Lower leg skin (tissue), 4 donors: ENCODE data around the gene CADPS2. TPM values are rescaled to one million over a fixed set of nuclear protein-coding genes. Genes with fewer than 3 reads are reported as not detected.

ENCODE experiments used
- DNase-seq, 2 donors: peaks; one replicate each; pipeline ENCODE4 v3.0.0-alpha.2; 2019; ENCODE audit warnings: low spot score in 2 of 2
- H3K4me3 ChIP-seq: fragments of 200-600 bp; sonication (generic); 2 replicates; pipeline ENCODE4 v1.5.1; 2017; ENCODE audit warnings: mild to moderate bottlenecking, low read depth; ENCODE audit not compliant: poor library complexity, severe bottlenecking
- POLR2A ChIP-seq, 2 donors: fragments of 450-650 bp; IDR thresholded peaks; one replicate each; pipeline ENCODE4 v1.6.1; 2016 to 2017; ENCODE audit warnings: antibody characterized with exemption in 2 of 2, mild to moderate bottlenecking in 1 of 2, moderate library complexity in 1 of 2
- WGBS, 2 donors: methylation state at CpG; one replicate each; pipeline ENCODE4 v1.1.5; 2018; 5-methylcytosine and 5-hydroxymethylcytosine counted together
- intact Hi-C: fragments of 100-400 bp; cut with DNase I; formaldehyde crosslinking; loops from one replicate; pipeline ENCODE4 v1.15.0; 2023; ENCODE audit warnings: low total_unique reads
- total RNA-seq, 4 donors: library from RNA; depleted of rRNA; stranded (reverse); fragments of >200 nt; gene quantifications; one replicate each; pipeline ENCODE4 v1.1.0, GENCODE V29; 2016
- TF ChIP-seq, protein P1 (sequence below), 3 donors: fragments of 450-650 bp; IDR thresholded peaks; one replicate each; pipeline ENCODE4 v1.5.1; 2016; ENCODE audit warnings: antibody characterized with exemption in 3 of 3, mild to moderate bottlenecking in 3 of 3, moderate library complexity in 2 of 3

The CADPS2 gene
- total RNA-seq, 4 donors from 2014 or later = 4.1 to 11.6 (median 6.5) TPM

DNA sequence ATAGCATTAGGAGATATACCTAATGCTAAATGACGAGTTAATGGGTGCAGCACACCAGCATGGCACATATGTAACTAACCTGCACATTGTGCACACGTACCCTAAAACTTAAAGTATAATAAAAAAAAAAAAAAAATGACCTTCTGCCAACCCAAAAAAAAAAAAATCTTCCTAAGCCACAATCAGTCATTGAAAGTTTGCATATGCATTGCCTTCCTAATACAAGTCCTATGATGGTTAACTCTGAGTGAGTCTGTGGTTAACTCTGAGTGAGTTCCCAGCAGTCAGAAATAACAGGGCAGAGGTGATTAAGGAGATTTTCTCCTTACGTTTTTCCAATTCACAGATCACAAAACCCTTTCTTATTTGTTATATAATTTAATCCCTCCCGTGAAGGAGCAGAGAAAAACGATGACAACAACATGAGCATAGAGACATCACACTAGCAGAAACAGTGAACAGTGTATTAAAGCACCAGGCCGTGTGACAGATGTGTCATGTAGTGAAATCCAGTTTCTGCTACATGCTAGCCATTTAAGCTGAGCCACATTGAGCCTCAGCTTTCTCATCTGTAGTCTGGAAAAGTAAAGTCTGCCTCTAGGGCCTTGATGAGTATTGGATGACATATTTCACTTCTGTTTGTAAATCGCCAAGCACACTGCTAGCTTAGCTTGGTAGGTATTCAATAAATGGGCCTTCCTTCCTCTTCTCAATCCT lies 176.2 kb downstream of the CADPS2 start:
- 82% methylated on average over 7 of the region's 7 CpGs for WGBS, 2 donors
- DNase-seq = no peak
- no peak overlapping the region for H3K4me3 ChIP-seq
- intact Hi-C loops = no loop called here
- TF ChIP-seq POLR2A (IDR thresholded peaks at IDR 0.05) = no peak
- TF ChIP-seq, protein P1, sequence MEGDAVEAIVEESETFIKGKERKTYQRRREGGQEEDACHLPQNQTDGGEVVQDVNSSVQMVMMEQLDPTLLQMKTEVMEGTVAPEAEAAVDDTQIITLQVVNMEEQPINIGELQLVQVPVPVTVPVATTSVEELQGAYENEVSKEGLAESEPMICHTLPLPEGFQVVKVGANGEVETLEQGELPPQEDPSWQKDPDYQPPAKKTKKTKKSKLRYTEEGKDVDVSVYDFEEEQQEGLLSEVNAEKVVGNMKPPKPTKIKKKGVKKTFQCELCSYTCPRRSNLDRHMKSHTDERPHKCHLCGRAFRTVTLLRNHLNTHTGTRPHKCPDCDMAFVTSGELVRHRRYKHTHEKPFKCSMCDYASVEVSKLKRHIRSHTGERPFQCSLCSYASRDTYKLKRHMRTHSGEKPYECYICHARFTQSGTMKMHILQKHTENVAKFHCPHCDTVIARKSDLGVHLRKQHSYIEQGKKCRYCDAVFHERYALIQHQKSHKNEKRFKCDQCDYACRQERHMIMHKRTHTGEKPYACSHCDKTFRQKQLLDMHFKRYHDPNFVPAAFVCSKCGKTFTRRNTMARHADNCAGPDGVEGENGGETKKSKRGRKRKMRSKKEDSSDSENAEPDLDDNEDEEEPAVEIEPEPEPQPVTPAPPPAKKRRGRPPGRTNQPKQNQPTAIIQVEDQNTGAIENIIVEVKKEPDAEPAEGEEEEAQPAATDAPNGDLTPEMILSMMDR (IDR thresholded peaks at IDR 0.05) = no peak

DNA sequence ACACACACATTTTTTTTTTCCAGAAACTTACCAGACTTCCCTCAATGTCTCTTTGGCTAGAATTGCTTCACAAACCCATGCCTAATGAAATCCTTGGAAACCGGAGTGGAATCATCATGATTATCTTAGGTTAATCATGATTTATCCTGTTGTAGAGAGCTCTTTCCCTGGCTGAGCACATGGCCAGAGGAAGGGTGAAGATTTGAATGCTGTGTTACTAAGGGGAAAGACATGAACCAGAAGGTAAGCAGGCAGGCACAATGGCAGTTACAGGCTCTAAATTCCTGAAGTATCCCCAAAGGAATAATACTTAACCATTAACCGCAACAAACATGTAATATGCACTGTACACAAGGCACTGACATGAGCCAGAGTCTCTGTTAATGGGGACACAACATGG lies 179.4 kb downstream of the CADPS2 start:
- no peak overlapping the region for H3K4me3 ChIP-seq
- DNase-seq = no peak
- TF ChIP-seq, protein P1 (IDR thresholded peaks at IDR 0.05) = no peak
- TF ChIP-seq POLR2A (IDR thresholded peaks at IDR 0.05) = no peak
- intact Hi-C loops = no loop called here
- WGBS, 2 donors = 78 to 85% methylated on average over 2 of the region's 2 CpGs

DNA sequence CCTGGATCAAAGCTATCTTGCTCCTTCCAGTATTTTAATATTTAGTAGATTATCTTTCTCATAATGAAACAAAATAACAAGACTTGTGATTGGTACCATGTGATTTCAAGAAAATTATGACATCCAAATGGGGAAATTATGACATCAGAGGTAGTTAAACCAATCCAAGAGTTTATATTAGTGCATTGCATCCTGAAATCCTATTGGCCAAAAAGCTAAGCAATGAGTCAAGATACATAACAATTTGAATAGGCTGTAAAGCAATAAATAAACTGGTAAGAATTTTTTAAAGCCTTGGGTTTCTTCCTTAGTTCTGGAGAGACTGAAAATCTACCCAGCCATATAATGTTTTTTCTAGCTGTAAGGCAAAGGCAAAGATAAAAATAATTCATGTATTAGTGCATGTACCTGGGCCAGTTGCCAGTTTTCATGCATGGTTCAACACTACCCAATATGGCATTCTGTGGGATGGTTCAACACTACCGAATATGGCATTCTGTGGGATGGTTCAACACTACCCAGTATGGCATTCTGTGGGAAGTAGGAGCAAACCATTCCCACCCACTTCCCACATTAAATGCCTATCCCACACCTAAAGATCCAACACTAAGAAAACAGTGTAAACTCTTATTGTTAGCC lies 183.3 kb downstream of the CADPS2 start, which contains the start of gene RNF148:
TSS of gene RNF148 (minus strand) at position 51 of the 639 bp plus-strand sequence. CDS start 172 bp downstream, outside the sequence.
- H3K4me3 ChIP-seq = no peak within 1 kb of the TSS
- TF ChIP-seq, protein P1 (IDR thresholded peaks at IDR 0.05) = no peak
- no peak for TF ChIP-seq POLR2A (IDR thresholded peaks at IDR 0.05)
- intact Hi-C loops = no loop called here
- 88 to 96% methylated on average over 1 of the region's 1 CpG for WGBS, 2 donors
- no peak for DNase-seq

DNA sequence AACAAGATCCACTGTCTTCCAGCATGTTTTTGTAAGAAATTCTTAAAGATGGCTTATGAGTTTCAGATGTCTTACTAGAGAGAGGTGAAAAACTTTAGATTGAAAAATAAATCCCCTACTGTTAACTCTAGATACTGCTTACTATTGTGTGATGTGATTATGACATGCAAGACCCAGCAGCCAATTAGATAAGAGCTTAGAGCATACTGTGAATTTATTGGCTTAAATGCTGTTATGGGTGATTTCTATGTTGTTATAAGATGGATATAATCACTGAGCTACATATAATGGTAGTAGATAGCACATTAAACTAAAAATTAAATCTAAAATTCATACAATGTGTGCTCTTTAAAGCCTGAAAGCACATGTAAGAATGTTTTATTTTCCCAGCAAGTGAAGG lies 187.2 kb downstream of the CADPS2 start, which contains the start of gene RNF133:
TSS of gene RNF133 (minus strand) at position 101 of the 400 bp plus-strand sequence. CDS start 199 bp downstream, outside the sequence.
- no peak for TF ChIP-seq POLR2A (IDR thresholded peaks at IDR 0.05)
- TF ChIP-seq, protein P1 (IDR thresholded peaks at IDR 0.05) = no peak
- no peak within 1 kb of the TSS for H3K4me3 ChIP-seq
- no peak for DNase-seq
- intact Hi-C loops = no loop called here

DNA sequence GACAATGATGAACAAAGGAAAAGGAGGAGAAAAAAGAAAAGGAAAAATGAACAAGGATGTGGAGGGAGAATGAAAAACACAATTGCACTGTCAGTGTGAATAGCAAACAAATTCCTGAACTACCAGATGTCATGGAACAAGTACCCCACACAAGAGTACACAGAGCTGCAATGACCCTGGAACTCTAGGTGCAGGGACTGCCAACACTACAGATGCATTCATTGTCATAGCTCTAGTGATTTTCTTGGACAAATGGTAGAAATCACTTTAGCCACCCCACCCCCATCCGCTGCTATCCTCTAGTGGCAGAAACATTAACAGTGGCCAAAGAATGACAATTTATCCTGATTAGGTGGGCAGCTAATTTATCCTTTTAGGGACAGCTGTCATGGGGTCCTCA lies 190.4 kb downstream of the CADPS2 start:
- TF ChIP-seq POLR2A (IDR thresholded peaks at IDR 0.05) = no peak
- TF ChIP-seq, protein P1 (IDR thresholded peaks at IDR 0.05) = no peak
- DNase-seq = no peak
- intact Hi-C loops = no loop called here
- H3K4me3 ChIP-seq = no peak overlapping the region
- WGBS, 2 donors = 92 to 94% methylated on average over 1 of the region's 1 CpG
